Superior temporal gyrus (tissue), 1 donor: ENCODE measurements around the gene GRID1.
"Not testable (repeated sequence)": the region's sequence is repeated elsewhere in the genome, so short reads cannot be mapped to it uniquely, and the experiment has no call there.

ENCODE experiments used
- DNase-seq: peaks from one replicate; pipeline ENCODE4 v3.0.0-alpha.2; 2016; ENCODE audit errors: extremely low spot score

The GRID1 gene

GRCh38 chr10:86038371-86038770, 328.2 kb downstream of the GRID1 start:
- DNase-seq = no peak

- DNase-seq = no peak
Measured at GRCh38 chr10:86037096-86037495, 329.5 kb downstream of the GRID1 start.

DNA sequence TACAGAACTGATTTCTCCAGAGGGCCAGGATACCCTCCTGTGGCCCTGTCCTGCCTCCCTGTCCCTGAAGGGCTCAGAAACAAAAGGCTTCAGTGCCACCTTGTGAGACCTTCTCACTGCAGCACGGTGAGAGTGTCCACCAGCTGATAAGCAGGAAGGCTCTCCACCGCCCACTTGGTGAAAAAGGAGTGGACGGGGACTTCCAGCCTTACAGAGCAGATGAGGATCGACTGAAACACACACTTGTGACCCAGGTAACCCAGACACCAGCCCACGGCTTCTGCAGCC, 330.1 kb downstream of the GRID1 start:
- no peak for DNase-seq

GRCh38 chr10:86035791-86036543, 330.6 kb downstream of the GRID1 start:
- no peak for DNase-seq

DNA sequence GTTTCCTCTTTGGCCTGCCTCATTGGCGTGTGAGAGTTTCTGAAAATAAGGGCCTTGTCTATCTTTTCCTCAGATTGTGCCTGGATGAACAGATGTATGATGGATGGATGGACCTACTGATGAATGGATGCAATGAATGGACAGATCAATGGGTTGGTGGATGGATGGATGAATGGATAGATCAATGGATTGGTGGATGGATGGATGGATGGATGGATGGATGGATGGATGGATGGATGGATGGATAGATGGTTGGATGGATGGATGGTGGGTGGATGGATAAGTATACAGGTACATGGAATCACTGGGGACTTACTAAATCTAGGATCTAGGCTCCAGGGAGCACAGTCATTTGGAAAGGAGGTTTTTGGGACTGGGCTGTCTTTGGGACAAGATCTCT, 331.9 kb downstream of the GRID1 start:
- DNase-seq = no peak

DNA sequence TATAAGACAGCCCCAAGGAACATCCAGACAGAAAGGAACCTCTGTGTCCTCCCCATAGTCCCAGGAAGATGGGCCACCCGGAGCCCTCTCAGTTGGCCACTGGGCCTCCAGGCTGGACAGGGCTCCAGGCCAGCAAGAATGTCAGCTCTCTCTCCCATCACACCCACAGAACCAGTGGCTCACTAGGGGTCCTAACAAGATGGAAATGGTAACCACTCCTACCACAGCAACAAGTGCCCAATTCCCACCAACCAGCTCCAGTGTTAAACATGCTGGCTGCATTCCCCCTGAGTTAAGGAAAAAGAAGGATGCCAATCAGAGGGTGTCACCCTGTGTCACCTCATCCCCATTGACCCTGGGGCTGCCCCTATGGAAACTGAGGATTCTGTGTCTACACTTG, 333.0 kb downstream of the GRID1 start:
- DNase-seq = no peak

DNA sequence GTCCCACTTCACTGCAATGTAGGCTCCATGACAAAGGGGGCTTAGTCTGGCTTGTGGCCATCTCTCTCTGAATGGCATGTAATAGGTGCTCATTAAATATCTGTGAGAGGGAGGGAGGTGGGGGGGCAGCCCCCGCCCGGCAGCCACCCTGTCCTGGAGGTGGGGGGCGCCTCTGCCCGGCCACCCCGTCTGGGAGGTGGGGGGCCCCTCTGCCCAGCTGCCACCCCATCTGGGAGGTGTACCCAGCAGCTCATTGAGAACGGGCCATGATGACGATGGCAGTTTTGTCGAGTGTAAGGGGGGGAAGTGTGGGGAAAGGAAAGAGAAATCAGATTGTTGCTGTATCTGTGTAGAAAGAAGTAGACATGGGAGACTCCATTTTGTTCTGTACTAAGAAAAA, 334.5 kb downstream of the GRID1 start:
- DNase-seq = not testable (repeated sequence)

- DNase-seq = no peak
Measured at GRCh38 chr10:86030312-86030711, 336.3 kb downstream of the GRID1 start.

GRCh38 chr10:86027346-86027745, 339.2 kb downstream of the GRID1 start:
- DNase-seq = no peak

DNA sequence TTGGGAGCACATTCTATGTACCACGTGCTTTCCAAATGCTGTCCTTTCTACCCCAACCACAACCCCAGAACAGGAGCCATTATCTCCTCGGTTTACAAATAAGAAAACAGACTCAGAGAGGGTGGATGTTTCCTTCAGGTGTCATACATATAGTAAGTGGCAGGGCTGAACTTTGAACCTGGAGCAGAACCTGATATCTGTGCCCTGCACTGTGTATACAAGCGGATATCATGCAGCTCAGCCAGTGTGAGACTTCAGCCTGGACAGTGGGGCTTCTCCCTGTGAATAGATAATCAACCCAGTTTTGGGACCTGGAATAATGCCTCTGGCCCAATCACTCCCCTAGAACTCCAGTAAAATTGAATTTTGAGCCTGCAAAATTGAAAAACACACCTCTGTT, 341.1 kb downstream of the GRID1 start:
- no peak for DNase-seq

DNA sequence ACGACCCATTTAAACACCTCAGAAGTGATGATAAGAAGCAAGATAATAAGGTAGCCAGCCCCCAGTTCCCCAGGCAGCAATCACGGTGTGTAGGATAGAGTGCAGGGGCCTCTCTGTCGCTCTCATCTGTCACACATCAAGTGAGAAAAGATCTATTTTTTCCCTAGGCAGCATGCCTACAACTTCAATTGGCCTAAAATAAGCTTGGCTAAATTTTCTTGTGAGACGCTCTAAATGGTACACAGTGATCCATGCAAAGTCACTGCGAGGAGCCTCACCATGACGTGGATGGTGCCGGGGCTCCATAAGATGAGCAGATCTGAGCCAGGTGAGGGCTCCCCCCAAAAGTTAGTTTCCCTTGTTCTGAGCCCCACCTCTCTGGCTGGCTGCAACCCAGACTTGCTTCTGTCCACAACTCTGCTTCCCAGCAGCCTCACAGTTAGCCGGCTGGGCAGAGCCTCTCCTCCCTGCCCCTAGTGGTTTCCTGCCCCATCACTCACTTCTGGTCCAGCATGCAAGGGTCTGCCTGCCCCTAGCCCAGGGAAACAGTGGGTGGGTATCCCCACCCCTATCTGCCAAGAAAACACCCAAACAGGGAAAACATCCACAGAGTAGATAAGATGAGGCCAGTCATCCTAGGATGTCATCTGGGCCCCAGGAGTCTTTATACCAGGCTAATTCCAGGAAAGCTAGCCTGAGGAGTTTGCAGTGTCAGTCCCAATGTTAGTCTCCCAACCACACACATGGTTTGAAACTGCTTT, 342.1 kb downstream of the GRID1 start:
- peak; percentile 63 for DNase-seq

DNA sequence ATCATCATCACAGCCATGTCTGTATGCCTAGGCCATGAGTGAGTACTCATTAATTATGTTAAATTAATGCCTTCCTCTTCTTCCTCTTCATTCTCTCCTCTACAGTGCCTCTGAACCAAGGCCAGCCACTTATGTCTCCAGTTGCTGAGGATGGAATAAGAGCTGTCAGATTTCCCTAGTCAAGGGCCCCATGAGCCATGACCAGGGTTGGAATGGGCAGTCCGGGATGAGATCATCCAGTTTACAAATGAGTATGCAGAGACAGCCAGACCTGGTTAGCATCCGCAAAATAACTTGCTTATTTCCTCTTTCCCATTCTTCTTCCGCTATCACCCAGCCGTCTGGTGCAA, 342.7 kb downstream of the GRID1 start:
- DNase-seq = no peak

- DNase-seq = no peak
Measured at GRCh38 chr10:86023336-86023735, 343.3 kb downstream of the GRID1 start.

DNA sequence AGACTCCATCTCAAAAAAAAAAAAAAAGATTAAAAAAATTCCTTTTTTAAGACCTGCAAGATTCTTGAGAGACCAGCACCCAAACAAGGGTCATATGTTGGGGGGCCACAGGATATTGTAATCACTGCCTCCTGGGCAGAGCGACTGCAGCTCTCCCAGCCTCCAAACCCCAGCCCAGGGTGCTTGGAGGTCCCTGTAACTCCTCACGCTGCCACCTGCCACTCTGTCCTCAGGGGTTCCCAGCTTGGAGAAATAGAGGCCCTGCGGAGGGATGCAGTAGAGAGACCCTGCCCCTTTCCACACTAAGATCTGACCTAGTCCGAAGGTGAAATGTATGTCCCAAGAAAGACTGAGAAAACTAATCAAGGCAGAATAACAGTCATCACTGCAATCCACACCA, 343.7 kb downstream of the GRID1 start:
- DNase-seq = no peak

DNA sequence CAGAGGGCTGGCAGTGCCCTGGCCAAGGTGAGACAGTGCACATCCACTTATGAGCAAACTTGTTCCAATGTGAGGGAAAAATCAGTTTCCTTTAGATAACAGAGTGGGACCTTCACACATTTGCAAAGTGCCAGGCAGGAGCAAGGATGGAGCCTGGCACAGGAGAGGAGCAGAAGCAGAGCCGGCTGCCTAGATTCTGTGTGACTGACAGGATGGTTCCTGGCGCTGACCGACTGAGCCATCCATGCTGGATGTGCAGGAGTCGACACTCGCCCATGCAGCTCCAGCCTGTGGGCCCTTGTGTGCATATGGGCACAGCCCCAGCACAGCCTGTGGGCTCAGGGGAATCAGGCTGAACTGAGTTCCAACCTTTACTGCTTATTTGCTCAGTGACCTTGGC, 346.5 kb downstream of the GRID1 start:
- no peak for DNase-seq

GRCh38 chr10:86019141-86019540, 347.5 kb downstream of the GRID1 start:
- no peak for DNase-seq

DNA sequence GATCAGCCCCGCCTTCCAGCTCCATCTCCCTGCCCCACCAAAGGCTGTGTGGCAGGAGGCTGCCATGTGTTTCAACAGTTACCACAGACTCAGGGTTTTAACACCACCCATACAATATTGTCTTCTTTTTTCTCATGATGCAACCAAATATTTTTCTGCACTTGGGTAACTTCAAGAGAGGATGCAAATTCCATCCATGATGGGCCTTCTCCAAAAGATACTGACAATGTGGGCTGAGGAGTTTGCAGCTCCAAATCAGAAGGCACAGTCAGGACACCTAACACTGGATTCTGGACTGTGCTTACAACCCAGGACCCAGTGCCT, 347.9 kb downstream of the GRID1 start:
- DNase-seq = no peak

- DNase-seq = no peak
Measured at GRCh38 chr10:86017841-86018734, 348.5 kb downstream of the GRID1 start.

DNA sequence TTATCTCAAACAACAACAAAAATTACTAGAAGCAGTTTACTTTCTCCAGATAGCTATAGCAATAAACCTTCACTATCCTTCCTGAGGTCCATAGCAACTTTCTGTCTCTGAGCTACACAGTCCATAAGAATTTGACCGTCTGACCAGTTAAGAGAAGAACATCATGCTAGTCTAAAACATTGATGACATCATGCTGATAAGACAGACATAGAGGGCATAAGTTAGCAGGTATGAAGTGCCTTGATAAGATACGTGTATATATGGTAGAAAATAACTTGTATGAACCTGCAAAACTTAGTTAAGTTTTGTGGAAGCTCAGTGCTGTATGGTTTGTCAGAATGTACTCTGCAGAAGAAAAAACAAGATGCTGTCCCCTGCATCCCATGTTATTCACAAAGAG, 353.0 kb downstream of the GRID1 start:
- no peak for DNase-seq

DNA sequence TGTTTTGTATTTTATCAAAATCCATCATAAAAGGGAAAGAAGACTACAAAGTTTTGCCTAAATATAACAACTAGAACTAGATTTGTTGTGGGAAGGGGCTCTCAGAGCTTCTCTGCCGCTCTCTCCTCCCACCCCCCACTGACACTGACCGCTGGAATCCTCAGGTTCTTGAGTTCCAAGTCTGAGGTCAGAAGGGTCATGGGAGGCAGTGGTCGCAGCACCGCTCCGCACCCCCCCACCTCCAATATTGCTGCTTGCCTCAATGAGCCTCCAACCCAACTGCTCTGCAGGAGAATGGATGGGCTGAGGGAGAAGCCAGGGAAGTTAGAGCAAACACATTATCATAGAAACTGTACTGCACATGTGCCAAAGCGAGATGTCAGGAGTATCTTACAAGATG, 359.4 kb downstream of the GRID1 start:
- no peak for DNase-seq

GRCh38 chr10:86004337-86004736, 362.3 kb downstream of the GRID1 start:
- DNase-seq = no peak

- DNase-seq = no peak
Measured at GRCh38 chr10:86003201-86003621, 363.4 kb downstream of the GRID1 start.

DNA sequence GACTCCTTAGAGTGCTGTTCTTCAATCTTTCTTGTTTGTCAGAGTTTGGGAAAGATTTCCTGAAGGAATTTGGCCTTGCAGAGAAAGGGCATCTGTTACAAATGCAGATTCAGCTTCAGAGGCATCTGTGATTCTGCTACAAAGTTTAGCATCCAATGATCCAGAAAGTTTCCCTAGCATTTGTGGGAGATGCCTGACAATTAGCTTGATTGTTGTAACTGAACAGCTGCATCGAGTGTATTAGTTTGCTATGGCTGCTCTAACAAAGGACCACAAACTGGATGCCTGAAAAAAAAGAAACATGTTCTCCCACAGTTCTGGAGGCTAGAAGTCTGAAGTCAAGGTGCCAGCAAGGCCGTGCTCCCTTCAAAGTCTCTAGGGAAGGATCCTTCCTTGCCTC, 365.1 kb downstream of the GRID1 start:
- peak; percentile 70 for DNase-seq
